ENCODE results near the gene ARFIP1. TPM values are rescaled to one million over a fixed set of nuclear protein-coding genes. Genes with fewer than 3 reads are reported as not detected.

Gene ARFIP1
- total RNA-seq, 1 donor from 2014 or later = 37.6 TPM

GRCh38 chr4:152938237-152938947, 158.6 kb downstream of the ARFIP1 start:
- no peak for DNase-seq (ENCODE audit: low read depth, low spot score)

DNA sequence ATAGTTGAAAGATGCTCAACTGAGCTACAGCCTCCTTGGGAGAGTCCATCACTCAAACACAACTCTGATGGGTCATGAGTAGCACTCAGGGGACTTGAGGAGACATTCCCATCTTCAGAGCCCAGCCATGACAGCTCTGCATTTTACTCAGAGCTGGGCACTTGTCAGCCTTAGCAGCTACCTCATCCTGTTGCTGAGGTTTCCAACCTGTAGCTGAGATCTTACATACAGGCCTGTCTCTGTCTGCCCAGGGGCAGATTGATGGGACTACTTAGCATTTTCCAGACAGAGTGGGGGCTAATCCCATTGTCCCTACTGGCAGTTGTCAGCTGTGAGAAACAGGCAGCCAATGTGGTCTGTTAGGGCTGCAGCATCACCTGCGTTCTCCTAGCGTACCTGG, 159.9 kb downstream of the ARFIP1 start:
- no peak for DNase-seq (ENCODE audit: low read depth, low spot score)

DNA sequence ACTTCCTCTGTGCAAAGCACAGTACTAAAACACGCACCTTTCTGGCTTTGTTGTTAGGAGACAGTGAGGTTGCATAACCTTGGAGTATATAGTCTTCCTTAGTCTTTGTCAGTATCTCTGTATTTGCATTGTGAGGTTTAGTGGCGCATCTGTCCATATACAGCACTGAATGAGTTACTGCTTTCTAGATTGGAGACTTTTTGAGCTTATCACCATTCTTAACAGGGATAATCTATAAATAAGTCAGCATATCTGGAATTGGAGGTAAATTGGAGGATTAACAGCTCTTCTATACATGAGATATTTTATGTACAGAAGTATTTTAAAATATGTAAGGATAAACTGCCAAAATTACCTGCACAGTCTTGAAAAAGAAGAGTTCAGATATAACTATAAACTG, 160.7 kb downstream of the ARFIP1 start:
- DNase-seq (ENCODE audit: low read depth, low spot score) = no peak

GRCh38 chr4:152941411-152941810, 161.7 kb downstream of the ARFIP1 start:
- no peak for DNase-seq (ENCODE audit: low read depth, low spot score)

DNA sequence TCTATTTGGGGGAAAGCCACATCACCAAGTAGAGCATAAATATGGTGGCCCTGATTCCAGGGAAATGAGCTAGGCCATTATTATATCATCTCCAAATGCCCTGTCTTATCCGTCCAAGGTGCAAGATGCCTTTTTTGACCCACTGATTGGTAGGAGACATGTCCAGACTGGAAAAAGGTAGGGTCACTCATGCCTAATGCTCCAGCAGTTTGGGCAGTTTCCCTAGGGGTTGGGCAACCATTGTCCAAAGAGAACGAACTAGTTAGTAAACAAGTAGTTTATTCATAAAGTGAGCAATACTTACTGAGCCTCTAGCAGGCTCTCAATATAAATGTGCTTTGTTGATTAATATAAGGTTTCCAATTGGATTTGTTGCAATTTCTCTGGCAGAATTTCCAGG, 162.6 kb downstream of the ARFIP1 start:
- no peak for DNase-seq (ENCODE audit: low read depth, low spot score)

- no peak for DNase-seq (ENCODE audit: low read depth, low spot score)
These were observed 163.9 kb downstream of the ARFIP1 start for GRCh38 chr4:152943672-152944071.

- no peak for DNase-seq (ENCODE audit: low read depth, low spot score)
These were observed 165.0 kb downstream of the ARFIP1 start for GRCh38 chr4:152944666-152945320.

GRCh38 chr4:152945639-152946038, 165.9 kb downstream of the ARFIP1 start:
- DNase-seq (ENCODE audit: low read depth, low spot score) = no peak

- DNase-seq (ENCODE audit: low read depth, low spot score) = no peak
These were observed 166.7 kb downstream of the ARFIP1 start for GRCh38 chr4:152946446-152946845.

- no peak for DNase-seq (ENCODE audit: low read depth, low spot score)
These were observed 167.6 kb downstream of the ARFIP1 start for GRCh38 chr4:152947311-152947710.

GRCh38 chr4:152949930-152950329, 170.2 kb downstream of the ARFIP1 start:
- DNase-seq (ENCODE audit: low read depth, low spot score) = no peak

DNA sequence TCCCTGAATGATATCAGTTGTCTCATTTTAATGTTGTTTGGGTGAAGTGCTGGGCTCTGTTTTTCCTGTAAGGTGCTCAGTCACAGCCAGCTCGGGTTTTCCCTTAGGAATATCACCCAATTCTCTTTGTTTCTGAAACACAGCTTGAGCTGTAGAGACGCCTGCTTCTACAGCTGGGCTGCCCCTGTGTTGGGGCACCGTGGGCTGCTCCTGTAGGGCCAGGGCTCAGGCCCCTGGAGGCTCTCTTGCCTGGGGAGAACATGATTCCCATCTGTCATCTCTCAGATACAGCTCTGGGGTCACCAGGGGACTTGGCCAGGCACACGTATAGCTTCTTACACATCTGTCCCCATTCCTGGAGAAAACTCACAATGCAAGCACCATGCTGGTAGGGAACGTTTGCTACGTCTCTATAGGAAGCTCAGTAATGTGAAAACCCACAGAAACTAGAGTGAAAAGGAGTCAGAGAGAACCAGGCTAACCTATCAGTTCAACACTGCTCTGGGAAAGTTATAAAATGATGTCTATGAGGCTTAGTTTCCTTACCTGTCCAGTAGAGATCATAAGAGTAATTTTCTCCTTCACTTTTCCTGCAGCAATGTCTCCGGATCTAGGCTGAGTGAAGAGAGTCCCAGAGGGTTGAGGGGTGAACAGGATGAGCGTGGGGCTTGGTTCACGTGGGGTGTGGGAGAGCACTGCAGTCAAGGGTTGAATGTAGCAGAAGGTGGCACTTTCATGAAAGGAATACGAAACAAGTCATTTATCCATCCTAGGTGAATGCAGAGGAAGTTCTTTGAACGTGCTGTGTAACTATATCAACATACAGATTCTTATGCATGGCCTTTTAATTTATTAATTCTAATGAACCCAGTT, 170.9 kb downstream of the ARFIP1 start:
- no peak for DNase-seq (ENCODE audit: low read depth, low spot score)

GRCh38 chr4:152951348-152951747, 171.6 kb downstream of the ARFIP1 start:
- DNase-seq (ENCODE audit: low read depth, low spot score) = no peak

- DNase-seq (ENCODE audit: low read depth, low spot score) = no peak
These were observed 173.8 kb downstream of the ARFIP1 start for GRCh38 chr4:152953514-152953913.

DNA sequence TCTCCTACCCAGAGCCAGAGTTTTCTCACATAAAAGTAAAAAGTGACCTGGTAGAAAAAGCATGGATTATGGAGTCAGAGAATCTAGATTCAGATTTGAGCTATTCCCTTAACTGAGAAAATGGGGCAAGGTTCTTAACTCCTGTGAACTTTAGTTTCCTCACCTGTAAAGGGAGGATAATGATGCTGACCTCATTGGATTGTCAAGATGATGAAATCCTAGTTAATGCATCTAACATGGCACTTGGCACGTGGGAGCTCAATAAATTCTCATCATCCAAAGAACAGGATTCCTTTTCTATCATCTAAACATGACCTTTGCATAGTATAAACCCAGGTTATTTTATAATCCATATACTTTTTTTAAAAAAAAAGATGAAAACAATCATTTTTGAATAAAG, 175.0 kb downstream of the ARFIP1 start:
- no peak for DNase-seq (ENCODE audit: low read depth, low spot score)

- DNase-seq (ENCODE audit: low read depth, low spot score) = no peak
These were observed 176.4 kb downstream of the ARFIP1 start for GRCh38 chr4:152956147-152956546.

DNA sequence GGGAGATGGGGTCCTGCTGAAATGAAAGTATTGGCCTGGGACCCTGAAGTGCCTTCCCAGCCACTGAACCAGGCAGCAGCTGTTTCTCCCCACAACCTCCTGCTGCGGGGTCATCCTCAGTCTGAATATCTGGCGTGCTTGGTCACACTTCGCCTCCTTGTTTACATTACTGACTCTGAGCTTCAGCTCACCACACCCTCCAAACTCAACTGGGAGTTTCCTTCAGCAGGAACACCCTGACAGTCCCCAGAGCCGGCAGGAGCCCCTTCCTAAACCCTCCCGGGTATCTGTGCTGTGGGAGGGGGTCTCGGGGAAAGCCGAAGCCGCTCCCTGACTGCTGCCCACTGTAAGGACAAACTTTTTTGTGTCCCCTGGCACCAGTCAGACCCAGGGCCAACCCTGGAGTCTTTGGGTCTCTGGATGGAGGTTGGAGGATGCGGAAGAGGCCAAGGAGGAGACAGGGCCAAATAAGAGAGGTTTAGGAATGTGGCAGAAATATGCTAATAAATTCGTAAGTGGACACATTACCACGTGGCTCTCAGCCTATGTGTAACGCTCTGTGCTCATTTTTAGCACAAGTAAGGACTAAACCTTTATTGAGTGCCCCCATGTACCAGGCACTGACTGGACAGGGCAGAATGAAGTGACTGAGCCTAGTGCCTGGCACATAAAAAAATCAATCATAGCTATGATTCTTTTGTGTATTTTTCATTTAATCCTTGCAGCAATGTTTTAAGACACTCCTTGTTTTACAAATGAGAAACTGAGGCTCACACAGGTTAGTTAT, 177.1 kb downstream of the ARFIP1 start:
- no peak for DNase-seq (ENCODE audit: low read depth, low spot score)

DNA sequence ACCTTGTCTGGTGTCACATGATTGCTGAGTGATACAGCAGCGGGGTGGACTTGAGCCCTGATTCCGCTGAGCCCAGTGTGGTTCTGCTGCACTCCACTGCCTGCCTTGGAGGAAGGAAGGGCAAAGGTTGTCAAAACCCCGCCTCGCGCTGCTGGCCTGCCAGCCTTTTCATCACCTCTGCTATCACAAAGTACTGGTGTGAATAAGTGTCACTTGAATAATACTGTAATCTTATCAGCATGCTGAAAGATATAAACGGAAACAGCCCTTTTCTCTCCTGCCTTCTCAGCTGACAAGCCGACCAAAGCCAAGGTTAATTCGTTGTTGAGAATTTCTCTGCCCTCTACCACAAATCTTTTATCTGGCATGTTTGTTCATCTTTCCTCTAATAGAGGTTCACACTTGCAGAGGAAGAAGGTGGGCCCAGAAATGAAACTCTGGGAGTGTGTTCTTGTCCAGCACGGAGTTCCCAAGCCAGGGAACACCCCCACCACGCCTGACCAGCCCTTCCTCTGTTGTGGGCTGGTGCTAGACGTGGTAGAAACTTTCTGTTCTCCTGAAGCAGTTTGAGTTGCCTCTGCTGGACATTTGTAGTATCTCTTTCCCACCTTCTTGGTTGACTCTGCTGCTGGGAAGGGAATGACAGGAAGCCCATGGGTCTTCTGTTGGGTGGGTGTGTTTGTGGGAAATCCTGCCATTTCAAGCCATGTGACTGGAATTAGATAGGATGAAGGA, 177.8 kb downstream of the ARFIP1 start:
- no peak for DNase-seq (ENCODE audit: low read depth, low spot score)

DNA sequence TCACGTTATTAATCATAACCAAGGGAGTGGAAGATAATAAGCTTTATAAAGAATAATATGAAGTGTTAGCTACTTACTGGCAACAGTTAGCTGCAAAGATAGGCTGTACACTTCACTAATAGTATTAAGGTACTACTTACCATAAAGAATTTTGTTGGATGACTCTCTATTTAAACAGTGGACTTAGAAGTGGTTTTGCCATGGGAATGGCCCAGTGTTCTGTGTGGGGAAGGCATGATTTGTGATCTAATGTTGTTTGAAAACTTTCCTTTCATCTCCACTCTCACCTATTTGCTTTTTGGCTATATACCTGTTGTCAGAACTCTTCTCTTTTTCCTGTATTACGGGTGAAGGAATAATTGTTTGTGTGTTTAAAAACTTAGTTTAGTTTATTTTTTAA, 179.3 kb downstream of the ARFIP1 start:
- no peak for DNase-seq (ENCODE audit: low read depth, low spot score)

DNA sequence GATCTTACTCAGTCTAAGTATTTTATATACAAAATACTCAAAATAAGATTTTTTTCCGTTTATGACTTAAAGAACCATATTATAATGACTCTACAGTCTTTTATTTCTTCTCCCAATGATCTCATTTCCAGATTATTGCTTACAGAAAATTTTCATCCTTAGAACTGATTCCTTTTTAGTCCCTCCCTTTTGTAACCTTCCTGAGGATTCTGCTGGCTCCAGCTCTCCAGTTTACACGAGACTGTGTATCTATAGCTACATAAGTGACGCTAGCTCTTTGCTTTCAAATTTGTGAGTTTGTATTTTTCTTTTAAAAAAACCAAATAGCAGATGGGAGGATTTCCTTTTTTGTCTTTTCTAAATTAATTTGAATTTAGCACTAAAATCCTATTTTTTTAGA, 180.3 kb downstream of the ARFIP1 start:
- no peak for DNase-seq (ENCODE audit: low read depth, low spot score)
